HEK293T (cell line): ENCODE measurements around the gene VAV1.

Source experiments
- CTBP1 ChIP-seq: fragments of 450-650 bp; IDR thresholded peaks from 2 replicates; pipeline ENCODE4 v1.6.1; 2016; ENCODE audit warnings: borderline replicate concordance
- ELF4 ChIP-seq: fragments of 450-650 bp; IDR thresholded peaks from 2 replicates; pipeline ENCODE4 v1.6.1; 2017; ENCODE audit warnings: antibody characterized with exemption
- TARDBP ChIP-seq: fragments of 450-650 bp; IDR thresholded peaks from 2 replicates; pipeline ENCODE4 v1.6.1; 2016

DNA sequence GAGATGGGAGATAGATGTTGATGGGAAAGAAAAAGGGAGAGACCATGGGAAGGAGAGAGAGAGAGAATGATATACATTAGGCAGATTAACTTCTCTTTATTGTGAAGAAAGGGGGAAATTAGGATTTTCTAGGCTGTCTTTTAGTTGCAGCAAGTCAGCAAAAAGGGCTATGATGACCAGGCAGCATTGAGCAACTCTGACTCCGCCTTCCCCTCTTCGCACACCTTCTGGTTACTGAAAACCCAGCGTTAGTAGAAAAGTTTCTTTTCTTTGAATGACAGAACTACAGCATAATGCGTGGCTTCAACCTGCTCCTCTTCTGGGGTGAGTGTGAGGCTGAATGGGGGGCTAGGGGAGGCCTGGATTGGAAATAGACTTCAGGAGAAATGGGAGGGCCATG, 114.8 kb downstream of the VAV1 start, which contains the start of gene ADGRE1:
- TF ChIP-seq ELF4 (no peak), TARDBP (no peak), CTBP1 (no peak)
